HepG2 (cell line): ENCODE measurements around the gene SCMH1. TPM values are rescaled to one million over a fixed set of nuclear protein-coding genes. Genes with fewer than 3 reads are reported as not detected.
"Not testable (repeated sequence)": the region's sequence is repeated elsewhere in the genome, so short reads cannot be mapped to it uniquely, and the experiment has no call there.

ENCODE experiments used
- ATAC-seq: fragments of 200-7000 bp; cut with Tn5 transposase; 3 replicates; pipeline ENCODE4 v1.9.1; 2020; ENCODE audit warnings: mild to moderate bottlenecking, moderate library complexity
- BruUV-seq: library from RNA; stranded (reverse); fragments of 400-500 nt; replicated peaks from 2 replicates; lab custom pipeline; 2021; lab: Mats Ljungman, UMichigan
- CTCF ChIA-PET: fragments of 300-600 bp; formaldehyde crosslinking; extraction: SDS; loops from one replicate; lab custom pipeline; 2021; ENCODE audit warnings: low total read pairs, inconsistent platforms, low intra/inter-chr PET ratio; lab: Yijun Ruan, JAX
- POLR2A ChIA-PET: fragments of 350-600 bp; sonication (Branson Sonifier 250); formaldehyde crosslinking; loops from one replicate; lab custom pipeline; 2020; ENCODE audit warnings: antibody characterized with exemption, inconsistent platforms; lab: Yijun Ruan, JAX
- DNase-seq: peaks from one replicate; pipeline ENCODE4 v3.0.0-alpha.2; 2015; ENCODE audit warnings: low spot score
- FAIRE-seq: peaks from 3 replicates; lab custom pipeline; 2011; peaks lifted over from hg19 to GRCh38; lab: Jason Lieb, UNC
- H2AFZ ChIP-seq: one replicate; pipeline ENCODE4 v1.6.1; 2011; ENCODE audit warnings: low read length, inconsistent platforms
- H3K27ac ChIP-seq: fragments of 300-600 bp; 3 replicates; pipeline ENCODE4 v1.8.0; 2011; ENCODE audit warnings: mixed run types, mild to moderate bottlenecking, mixed read lengths, low read length, inconsistent platforms; ENCODE audit not compliant: insufficient read depth; ENCODE audit errors: extremely low read length
- H3K27me3 ChIP-seq, 2 experiments: fragments of 200-600 bp in 1 of 2; 2 replicates in 1 of 2; 3 replicates in 1 of 2; pipeline versions ENCODE4 v1.6.0 to v1.8.0; 2011; ENCODE audit warnings: low read length in 2 of 2, mild to moderate bottlenecking in 2 of 2, moderate library complexity in 2 of 2, inconsistent platforms in 1 of 2; ENCODE audit not compliant: insufficient read depth in 2 of 2, control insufficient read depth in 1 of 2
- H3K36me3 ChIP-seq, 2 experiments: fragments of 200-600 bp in 1 of 2; replicated peaks in 1 of 2; 2 replicates in 1 of 2; 3 replicates in 1 of 2; pipeline versions ENCODE4 v1.5.1 to v1.8.0; 2011; ENCODE audit warnings: low read length in 2 of 2, inconsistent platforms in 1 of 2; ENCODE audit not compliant: insufficient read depth in 2 of 2, control insufficient read depth in 1 of 2
- H3K4me1 ChIP-seq: 2 replicates; pipeline ENCODE4 v1.5.1; 2012; ENCODE audit warnings: low read length, inconsistent platforms; ENCODE audit not compliant: insufficient read depth
- H3K4me2 ChIP-seq: 2 replicates; pipeline ENCODE4 v1.6.0; 2011; ENCODE audit warnings: low read depth, low read length, inconsistent platforms
- H3K4me3 ChIP-seq, 3 experiments: fragments of 200-600 bp in 1 of 3; sonication (generic), shearing (Covaris generic) in 1 of 3; replicated peaks in 1 of 3; 2 replicates each; pipeline ENCODE4 v1.5.1; 2011 to 2016; ENCODE audit warnings: low read length in 3 of 3, inconsistent platforms in 2 of 3, low read depth in 2 of 3, mild to moderate bottlenecking in 2 of 3, control low read depth in 1 of 3, mixed read lengths in 1 of 3; ENCODE audit not compliant: insufficient read depth in 1 of 3
- H3K79me2 ChIP-seq: one replicate; pipeline ENCODE4 v1.6.1; 2011; ENCODE audit warnings: low read length, inconsistent platforms; ENCODE audit not compliant: insufficient read depth
- H3K9ac ChIP-seq: 2 replicates; pipeline ENCODE4 v1.6.0; 2011; ENCODE audit warnings: mild to moderate bottlenecking, low read depth, low read length, inconsistent platforms; ENCODE audit not compliant: insufficient read depth
- H3K9me3 ChIP-seq: 2 replicates; pipeline ENCODE4 v1.5.1; 2012; ENCODE audit warnings: mild to moderate bottlenecking, low read length
- H4K20me1 ChIP-seq: 2 replicates; pipeline ENCODE4 v1.6.0; 2011; ENCODE audit warnings: inconsistent platforms, mild to moderate bottlenecking, low read length, moderate library complexity; ENCODE audit not compliant: insufficient read depth
- SMAD3 ChIP-seq: sonication (generic); formaldehyde crosslinking; IDR thresholded peaks from 2 replicates; pipeline ENCODE4 v1.4.0; 2020; ENCODE audit warnings: missing genetic modification reagents
- ZNF17 ChIP-seq: sonication (generic); formaldehyde crosslinking; IDR thresholded peaks from 2 replicates; pipeline ENCODE4 v1.5.0; 2020; ENCODE audit warnings: mild to moderate bottlenecking, missing genetic modification reagents
- ZNF207 ChIP-seq: fragments of 450-650 bp; IDR thresholded peaks from 2 replicates; pipeline ENCODE4 v1.6.1; 2016; ENCODE audit warnings: antibody characterized with exemption, borderline replicate concordance
- ZNF547 ChIP-seq: sonication (generic); formaldehyde crosslinking; IDR thresholded peaks from 2 replicates; pipeline ENCODE4 v1.5.1; 2020; ENCODE audit warnings: mild to moderate bottlenecking, missing genetic modification reagents
- ZNF768 ChIP-seq: sonication (generic); formaldehyde crosslinking; IDR thresholded peaks from 2 replicates; pipeline ENCODE4 v1.4.0; 2020; ENCODE audit warnings: missing genetic modification reagents
- WGBS: methylation state at CpG from one replicate; pipeline ENCODE4 v1.1.6; 2017; ENCODE audit warnings: low lambda C conversion rate; 5-methylcytosine and 5-hydroxymethylcytosine counted together
- in situ Hi-C: cut with HindIII; loops from 2 replicates; pipeline ENCODE4 v1.10.0; 2017; ENCODE audit warnings: low pct_unique_long_range_greater_than_20kb; ENCODE audit not compliant: extremely low pct_ligation_motif_present
- intact Hi-C: fragments of 100-400 bp; cut with micrococcal nuclease; formaldehyde crosslinking; loops from one replicate; pipeline ENCODE4 v1.10.0; 2022; ENCODE audit not compliant: unreplicated experiment
- polyA plus RNA-seq, 8 experiments: library from polyadenylated mRNA; depleted of rRNA in 3 of 8; stranded (reverse) in 7 of 8; unstranded in 1 of 8; fragments of >200 nt; fragmentation: Illumina TruSeq in 4 of 8; extraction: Trizol in 4 of 8; gene quantifications; 2 replicates each; pipeline versions ENCODE4 v1.2.1 to v1.2.3, GENCODE V29; 2011 to 2016; ENCODE audit warnings: low read depth in 4 of 8, missing spikeins in 1 of 8, mixed read lengths in 1 of 8; ENCODE audit not compliant: insufficient read depth in 1 of 8
- total RNA-seq, 5 experiments: library from RNA; depleted of rRNA; stranded (reverse); fragments of >200 nt; fragmentation: Illumina TruSeq; extraction: Trizol; gene quantifications; 2 replicates each; pipeline ENCODE4 v1.2.3, GENCODE V29; 2016; ENCODE audit warnings: low read depth in 1 of 5
- TF ChIP-seq, protein P1 (sequence below): sonication (generic); formaldehyde crosslinking; conservative IDR thresholded peaks from 2 replicates; pipeline ENCODE4 v1.4.0; 2020; ENCODE audit warnings: missing genetic modification reagents
- TF ChIP-seq, protein P2 (sequence below): sonication (generic); formaldehyde crosslinking; IDR thresholded peaks from 2 replicates; pipeline ENCODE4 v1.5.0; 2020; ENCODE audit warnings: missing genetic modification reagents
- TF ChIP-seq, protein P3 (sequence below): IDR thresholded peaks from 2 replicates; pipeline ENCODE4 v1.6.1; 2016; ENCODE audit warnings: low read depth, missing genetic modification reagents, missing compliant biosample characterization

The SCMH1 gene
- total and polyA plus RNA-seq, 2 of the 13 experiments (the other 11 are each of a cell fraction or from before 2014, with no cell fraction given): 41.8 to 52.6 TPM

DNA sequence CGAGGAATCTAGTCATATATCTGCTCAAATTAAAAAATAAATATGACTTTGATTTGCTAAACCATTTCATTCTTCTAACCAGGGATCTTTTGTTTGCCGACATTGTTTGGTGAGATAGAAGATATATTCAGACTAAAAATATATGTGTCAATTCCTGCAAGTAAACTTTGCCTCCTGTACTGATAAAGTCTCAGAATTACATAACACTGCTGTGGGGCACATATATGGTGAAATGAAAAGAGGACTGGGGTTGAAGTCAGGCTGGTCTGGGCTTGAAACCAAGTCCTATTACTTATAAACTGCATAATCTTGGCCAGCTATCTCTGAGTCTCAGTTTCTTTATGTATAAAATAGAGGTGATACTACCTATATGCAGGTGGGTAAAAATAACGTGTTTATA is 9.8 kb downstream of the SCMH1 start (continued):
- TF ChIP-seq, protein P1, sequence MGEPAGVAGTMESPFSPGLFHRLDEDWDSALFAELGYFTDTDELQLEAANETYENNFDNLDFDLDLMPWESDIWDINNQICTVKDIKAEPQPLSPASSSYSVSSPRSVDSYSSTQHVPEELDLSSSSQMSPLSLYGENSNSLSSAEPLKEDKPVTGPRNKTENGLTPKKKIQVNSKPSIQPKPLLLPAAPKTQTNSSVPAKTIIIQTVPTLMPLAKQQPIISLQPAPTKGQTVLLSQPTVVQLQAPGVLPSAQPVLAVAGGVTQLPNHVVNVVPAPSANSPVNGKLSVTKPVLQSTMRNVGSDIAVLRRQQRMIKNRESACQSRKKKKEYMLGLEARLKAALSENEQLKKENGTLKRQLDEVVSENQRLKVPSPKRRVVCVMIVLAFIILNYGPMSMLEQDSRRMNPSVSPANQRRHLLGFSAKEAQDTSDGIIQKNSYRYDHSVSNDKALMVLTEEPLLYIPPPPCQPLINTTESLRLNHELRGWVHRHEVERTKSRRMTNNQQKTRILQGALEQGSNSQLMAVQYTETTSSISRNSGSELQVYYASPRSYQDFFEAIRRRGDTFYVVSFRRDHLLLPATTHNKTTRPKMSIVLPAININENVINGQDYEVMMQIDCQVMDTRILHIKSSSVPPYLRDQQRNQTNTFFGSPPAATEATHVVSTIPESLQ (CRISPR knock-in tag): no peak
- TF ChIP-seq ZNF547 (no peak), ZNF207 (no peak)
- TF ChIP-seq, protein P2, sequence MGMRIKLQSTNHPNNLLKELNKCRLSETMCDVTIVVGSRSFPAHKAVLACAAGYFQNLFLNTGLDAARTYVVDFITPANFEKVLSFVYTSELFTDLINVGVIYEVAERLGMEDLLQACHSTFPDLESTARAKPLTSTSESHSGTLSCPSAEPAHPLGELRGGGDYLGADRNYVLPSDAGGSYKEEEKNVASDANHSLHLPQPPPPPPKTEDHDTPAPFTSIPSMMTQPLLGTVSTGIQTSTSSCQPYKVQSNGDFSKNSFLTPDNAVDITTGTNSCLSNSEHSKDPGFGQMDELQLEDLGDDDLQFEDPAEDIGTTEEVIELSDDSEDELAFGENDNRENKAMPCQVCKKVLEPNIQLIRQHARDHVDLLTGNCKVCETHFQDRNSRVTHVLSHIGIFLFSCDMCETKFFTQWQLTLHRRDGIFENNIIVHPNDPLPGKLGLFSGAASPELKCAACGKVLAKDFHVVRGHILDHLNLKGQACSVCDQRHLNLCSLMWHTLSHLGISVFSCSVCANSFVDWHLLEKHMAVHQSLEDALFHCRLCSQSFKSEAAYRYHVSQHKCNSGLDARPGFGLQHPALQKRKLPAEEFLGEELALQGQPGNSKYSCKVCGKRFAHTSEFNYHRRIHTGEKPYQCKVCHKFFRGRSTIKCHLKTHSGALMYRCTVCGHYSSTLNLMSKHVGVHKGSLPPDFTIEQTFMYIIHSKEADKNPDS (CRISPR knock-in tag): no peak

DNA sequence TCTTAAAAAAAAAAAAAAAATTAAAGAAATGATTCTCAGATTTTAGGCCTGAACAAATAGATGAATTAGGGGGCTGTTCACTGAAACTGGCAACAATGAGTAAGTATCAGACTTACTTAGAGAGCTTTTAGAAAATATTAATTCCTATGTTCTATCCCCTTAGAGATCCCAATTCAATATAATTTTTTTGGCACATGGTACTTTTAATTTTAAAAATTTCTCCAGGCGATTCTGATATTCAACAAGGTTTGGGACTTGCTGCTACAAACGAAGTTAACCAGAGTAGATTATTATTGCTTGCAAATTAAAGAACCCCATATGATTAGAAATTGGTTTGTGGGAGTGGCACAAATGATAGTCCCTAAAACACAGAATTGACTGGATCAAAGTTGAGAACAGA is 11.4 kb downstream of the SCMH1 start:
- no peak for ATAC-seq
- no peaks in the 10 kb centered on the region for H3K9me3 ChIP-seq
- no TSS peak for BruUV-seq
- H3K36me3 ChIP-seq: peaks cover 2 to 4% of the 10 kb centered on the region in 2 experiments; a peak in 2 of 5 replicates
- H3K9ac ChIP-seq: no peak overlapping the region
- H3K27me3 ChIP-seq: no peaks in the 10 kb centered on the region
- ChIA-PET CTCF (no interaction called here), POLR2A (no interaction called here)
- peaks cover 63% of the 10 kb centered on the region for H3K4me1 ChIP-seq
- H3K27ac ChIP-seq: no peak overlapping the region
- no peak for DNase-seq
- in situ Hi-C loops: no loop called here
- peaks cover 64% of the 10 kb centered on the region for H3K79me2 ChIP-seq
- H3K4me3 ChIP-seq: no peak overlapping the region
- 86% methylated on average over 2 of the region's 2 CpGs for WGBS
- FAIRE-seq: no peak
- H2AFZ ChIP-seq: no peak overlapping the region
- H4K20me1 ChIP-seq: peaks cover 34% of the 10 kb centered on the region
- no peak overlapping the region for H3K4me2 ChIP-seq
- TF ChIP-seq ZNF17 (CRISPR knock-in tag) (no peak), SMAD3 (CRISPR knock-in tag) (no peak), ZNF768 (no peak)
- TF ChIP-seq, protein P3, sequence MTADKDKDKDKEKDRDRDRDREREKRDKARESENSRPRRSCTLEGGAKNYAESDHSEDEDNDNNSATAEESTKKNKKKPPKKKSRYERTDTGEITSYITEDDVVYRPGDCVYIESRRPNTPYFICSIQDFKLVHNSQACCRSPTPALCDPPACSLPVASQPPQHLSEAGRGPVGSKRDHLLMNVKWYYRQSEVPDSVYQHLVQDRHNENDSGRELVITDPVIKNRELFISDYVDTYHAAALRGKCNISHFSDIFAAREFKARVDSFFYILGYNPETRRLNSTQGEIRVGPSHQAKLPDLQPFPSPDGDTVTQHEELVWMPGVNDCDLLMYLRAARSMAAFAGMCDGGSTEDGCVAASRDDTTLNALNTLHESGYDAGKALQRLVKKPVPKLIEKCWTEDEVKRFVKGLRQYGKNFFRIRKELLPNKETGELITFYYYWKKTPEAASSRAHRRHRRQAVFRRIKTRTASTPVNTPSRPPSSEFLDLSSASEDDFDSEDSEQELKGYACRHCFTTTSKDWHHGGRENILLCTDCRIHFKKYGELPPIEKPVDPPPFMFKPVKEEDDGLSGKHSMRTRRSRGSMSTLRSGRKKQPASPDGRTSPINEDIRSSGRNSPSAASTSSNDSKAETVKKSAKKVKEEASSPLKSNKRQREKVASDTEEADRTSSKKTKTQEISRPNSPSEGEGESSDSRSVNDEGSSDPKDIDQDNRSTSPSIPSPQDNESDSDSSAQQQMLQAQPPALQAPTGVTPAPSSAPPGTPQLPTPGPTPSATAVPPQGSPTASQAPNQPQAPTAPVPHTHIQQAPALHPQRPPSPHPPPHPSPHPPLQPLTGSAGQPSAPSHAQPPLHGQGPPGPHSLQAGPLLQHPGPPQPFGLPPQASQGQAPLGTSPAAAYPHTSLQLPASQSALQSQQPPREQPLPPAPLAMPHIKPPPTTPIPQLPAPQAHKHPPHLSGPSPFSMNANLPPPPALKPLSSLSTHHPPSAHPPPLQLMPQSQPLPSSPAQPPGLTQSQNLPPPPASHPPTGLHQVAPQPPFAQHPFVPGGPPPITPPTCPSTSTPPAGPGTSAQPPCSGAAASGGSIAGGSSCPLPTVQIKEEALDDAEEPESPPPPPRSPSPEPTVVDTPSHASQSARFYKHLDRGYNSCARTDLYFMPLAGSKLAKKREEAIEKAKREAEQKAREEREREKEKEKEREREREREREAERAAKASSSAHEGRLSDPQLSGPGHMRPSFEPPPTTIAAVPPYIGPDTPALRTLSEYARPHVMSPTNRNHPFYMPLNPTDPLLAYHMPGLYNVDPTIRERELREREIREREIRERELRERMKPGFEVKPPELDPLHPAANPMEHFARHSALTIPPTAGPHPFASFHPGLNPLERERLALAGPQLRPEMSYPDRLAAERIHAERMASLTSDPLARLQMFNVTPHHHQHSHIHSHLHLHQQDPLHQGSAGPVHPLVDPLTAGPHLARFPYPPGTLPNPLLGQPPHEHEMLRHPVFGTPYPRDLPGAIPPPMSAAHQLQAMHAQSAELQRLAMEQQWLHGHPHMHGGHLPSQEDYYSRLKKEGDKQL (CRISPR knock-in tag): no peak
- intact Hi-C loops: no loop called here

DNA sequence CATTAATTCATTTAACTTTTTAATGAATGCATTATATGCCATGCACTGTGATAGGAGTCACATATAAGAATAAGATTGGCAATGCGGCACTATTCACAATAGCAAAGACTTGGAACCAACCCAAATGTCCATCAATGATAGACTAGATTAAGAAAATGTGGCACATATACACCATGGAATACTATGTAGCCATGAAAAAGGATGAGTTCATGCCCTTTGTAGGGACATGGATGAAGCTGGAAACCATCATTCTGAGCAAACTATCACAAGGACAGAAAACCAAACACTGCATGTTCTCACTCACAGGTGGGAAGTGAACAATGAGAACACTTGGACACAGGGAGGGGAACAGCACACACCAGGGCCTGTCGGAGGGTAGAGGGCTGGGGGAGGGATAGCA is 12.9 kb downstream of the SCMH1 start:
- Histone ChIP-seq H4K20me1 (peaks cover 34% of the 10 kb centered on the region), H3K4me1 (peaks cover 60% of the 10 kb centered on the region), H3K79me2 (peaks cover 70% of the 10 kb centered on the region)
- DNase-seq, H3K4me2 ChIP-seq, FAIRE-seq, CTCF ChIA-PET, intact Hi-C loops, H3K27ac ChIP-seq, POLR2A ChIA-PET, BruUV-seq, H3K27me3 ChIP-seq, ATAC-seq, H3K9ac ChIP-seq, H3K36me3 ChIP-seq, H2AFZ ChIP-seq, H3K4me3 ChIP-seq, H3K9me3 ChIP-seq: not testable (repeated sequence)
- in situ Hi-C loops: loop anchor here (5.0 kb wide), 1 partner anchor 57 kb away; no protein-coding TSS in a partner anchor
- WGBS: 100% methylated on average over 2 of the region's 2 CpGs
